K562 (cell line): ENCODE results near the gene BAHD1.

Experiments
- EP300 ChIP-seq: IDR thresholded peaks from 2 replicates; pipeline ENCODE4 v1.6.1; 2012; ENCODE audit warnings: low read length, improper control_type of control experiment
- HDGF ChIP-seq: fragments of 450-650 bp; IDR thresholded peaks from 2 replicates; pipeline ENCODE4 v1.6.1; 2016
- JUN ChIP-seq, 2 experiments: sonication (generic) in 1 of 2; formaldehyde crosslinking in 1 of 2; IDR thresholded peaks; 2 replicates each; pipeline versions ENCODE4 v1.6.1 to v1.8.0; 2012 to 2022; ENCODE audit warnings: borderline replicate concordance in 2 of 2, mild to moderate bottlenecking in 2 of 2, improper control_type of control experiment in 1 of 2, low read depth in 1 of 2, low read length in 1 of 2, missing genetic modification reagents in 1 of 2
- JUNB ChIP-seq: fragments of 450-650 bp; formaldehyde crosslinking; conservative IDR thresholded peaks from 2 replicates; pipeline ENCODE4 v1.4.0; 2020; ENCODE audit warnings: mild to moderate bottlenecking
- POLR2A ChIP-seq: fragments of 450-650 bp; conservative IDR thresholded peaks from 2 replicates; pipeline ENCODE4 v1.6.1; 2016
- POLR2AphosphoS5 ChIP-seq: IDR thresholded peaks from 2 replicates; pipeline ENCODE4 v1.6.1; 2011; ENCODE audit warnings: mild to moderate bottlenecking, low read depth, low read length, moderate library complexity; ENCODE audit not compliant: control insufficient read depth, insufficient read depth
- SMARCA4 ChIP-seq: fragments of 450-650 bp; IDR thresholded peaks from 2 replicates; pipeline ENCODE4 v1.6.1; 2016
- SMC3 ChIP-seq: conservative IDR thresholded peaks from 2 replicates; pipeline ENCODE4 v1.6.1; 2011; ENCODE audit warnings: low read depth, low read length, improper control_type of control experiment; ENCODE audit not compliant: insufficient read depth
- U2AF1 ChIP-seq: fragments of 200-400 bp; formaldehyde crosslinking; optimal IDR thresholded peaks from 2 replicates; pipeline ENCODE3; 2017; ENCODE audit warnings: mild to moderate bottlenecking, low read depth, low read length, moderate library complexity
- ZNF146 ChIP-seq: IDR thresholded peaks from one replicate; pipeline ENCODE4 v1.6.1; 2018; ENCODE audit warnings: missing compliant biosample characterization; ENCODE audit not compliant: unreplicated experiment
- ZZZ3 ChIP-seq: fragments of 450-650 bp; IDR thresholded peaks from 2 replicates; pipeline ENCODE4 v1.6.1; 2016; ENCODE audit warnings: antibody characterized with exemption, mild to moderate bottlenecking, moderate library complexity
- TF ChIP-seq, protein P1 (sequence below), 3 experiments: IDR thresholded peaks in 2 of 3; conservative IDR thresholded peaks in 1 of 3; 2 replicates each; pipeline ENCODE4 v1.5.1; 2011 to 2012; ENCODE audit warnings: low read length in 3 of 3, mild to moderate bottlenecking in 3 of 3, control low read depth in 2 of 3, improper control_type of control experiment in 1 of 3, inconsistent platforms in 1 of 3, low read depth in 1 of 3, mixed read lengths in 1 of 3, moderate library complexity in 1 of 3; ENCODE audit not compliant: insufficient read depth in 2 of 3
- TF ChIP-seq, protein P2 (sequence below): IDR thresholded peaks from 2 replicates; pipeline ENCODE4 v1.6.1; 2012; ENCODE audit warnings: low read depth, low read length, improper control_type of control experiment, borderline replicate concordance

DNA sequence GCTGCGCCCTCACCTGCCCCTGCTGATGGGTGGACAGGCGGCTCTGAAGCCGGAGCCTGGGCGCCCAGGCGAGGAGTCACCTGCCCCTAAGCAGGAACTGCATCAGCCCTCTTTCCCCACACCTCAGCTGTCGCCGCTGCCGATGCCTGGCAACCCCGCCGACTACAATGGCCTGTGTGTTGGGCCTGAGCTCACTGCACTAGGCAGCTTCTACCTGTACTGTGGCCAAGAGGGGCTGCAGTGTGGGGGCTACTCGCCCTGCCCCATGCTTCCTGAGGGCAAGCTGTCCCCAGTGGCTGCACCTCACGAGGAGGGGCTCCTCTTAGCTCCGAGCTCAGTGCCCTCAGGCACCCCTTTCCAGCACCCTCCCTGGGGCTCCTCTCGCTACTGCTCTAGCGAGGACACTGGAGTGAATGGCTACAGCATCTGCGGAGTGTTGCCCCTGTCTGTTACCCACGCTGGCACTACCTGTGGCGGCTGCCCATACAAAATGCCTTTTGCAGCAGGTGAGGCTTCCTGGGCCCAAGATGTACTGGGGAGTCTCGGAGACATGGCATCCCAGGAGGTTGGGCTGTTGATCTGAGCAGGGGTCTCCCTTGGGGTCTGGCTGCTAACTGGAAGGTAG is 18.8 kb downstream of the BAHD1 start:
- TF ChIP-seq SMARCA4, result no peak
- no peak for TF ChIP-seq U2AF1
- TF ChIP-seq ZZZ3, result no peak
- TF ChIP-seq POLR2A, result no peak
- no peak for TF ChIP-seq JUNB (CRISPR knock-in tag)
- TF ChIP-seq, protein P1, sequence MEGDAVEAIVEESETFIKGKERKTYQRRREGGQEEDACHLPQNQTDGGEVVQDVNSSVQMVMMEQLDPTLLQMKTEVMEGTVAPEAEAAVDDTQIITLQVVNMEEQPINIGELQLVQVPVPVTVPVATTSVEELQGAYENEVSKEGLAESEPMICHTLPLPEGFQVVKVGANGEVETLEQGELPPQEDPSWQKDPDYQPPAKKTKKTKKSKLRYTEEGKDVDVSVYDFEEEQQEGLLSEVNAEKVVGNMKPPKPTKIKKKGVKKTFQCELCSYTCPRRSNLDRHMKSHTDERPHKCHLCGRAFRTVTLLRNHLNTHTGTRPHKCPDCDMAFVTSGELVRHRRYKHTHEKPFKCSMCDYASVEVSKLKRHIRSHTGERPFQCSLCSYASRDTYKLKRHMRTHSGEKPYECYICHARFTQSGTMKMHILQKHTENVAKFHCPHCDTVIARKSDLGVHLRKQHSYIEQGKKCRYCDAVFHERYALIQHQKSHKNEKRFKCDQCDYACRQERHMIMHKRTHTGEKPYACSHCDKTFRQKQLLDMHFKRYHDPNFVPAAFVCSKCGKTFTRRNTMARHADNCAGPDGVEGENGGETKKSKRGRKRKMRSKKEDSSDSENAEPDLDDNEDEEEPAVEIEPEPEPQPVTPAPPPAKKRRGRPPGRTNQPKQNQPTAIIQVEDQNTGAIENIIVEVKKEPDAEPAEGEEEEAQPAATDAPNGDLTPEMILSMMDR (IDR thresholded peaks at IDR 0.05 in 2 of 3, conservative IDR thresholded peaks at IDR 0.05 in 1 of 3; ENCODE audit: insufficient read depth in 2 of 3, low read depth in 1 of 3, low read length in 3 of 3), result no peak
- TF ChIP-seq HDGF, result no peak
- TF ChIP-seq POLR2AphosphoS5, result no peak
- no peak for TF ChIP-seq SMC3
- no peak for TF ChIP-seq EP300
- TF ChIP-seq ZNF146 (CRISPR knock-in tag), result no peak
- TF ChIP-seq, protein P2, sequence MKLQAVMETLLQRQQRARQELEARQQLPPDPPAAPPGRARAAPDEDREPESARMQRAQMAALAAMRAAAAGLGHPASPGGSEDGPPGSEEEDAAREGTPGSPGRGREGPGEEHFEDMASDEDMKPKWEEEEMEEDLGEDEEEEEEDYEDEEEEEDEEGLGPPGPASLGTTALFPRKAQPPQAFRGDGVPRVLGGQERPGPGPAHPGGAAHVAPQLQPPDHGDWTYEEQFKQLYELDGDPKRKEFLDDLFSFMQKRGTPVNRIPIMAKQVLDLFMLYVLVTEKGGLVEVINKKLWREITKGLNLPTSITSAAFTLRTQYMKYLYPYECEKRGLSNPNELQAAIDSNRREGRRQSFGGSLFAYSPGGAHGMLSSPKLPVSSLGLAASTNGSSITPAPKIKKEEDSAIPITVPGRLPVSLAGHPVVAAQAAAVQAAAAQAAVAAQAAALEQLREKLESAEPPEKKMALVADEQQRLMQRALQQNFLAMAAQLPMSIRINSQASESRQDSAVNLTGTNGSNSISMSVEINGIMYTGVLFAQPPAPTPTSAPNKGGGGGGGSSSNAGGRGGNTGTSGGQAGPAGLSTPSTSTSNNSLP, result no peak
- no peak for TF ChIP-seq JUN (IDR thresholded peaks at IDR 0.05; ENCODE audit: borderline replicate concordance, low read depth, low read length)
- TF ChIP-seq JUN (CRISPR knock-in tag; IDR thresholded peaks at IDR 0.05; ENCODE audit: borderline replicate concordance), result no peak
